GM19463 (cell line): Measurements from ENCODE around the gene PERCC1.
A peak's percentile ranks its signal among the peaks of the same experiment; 100 is the strongest.
"Not testable (repeated sequence)": the region's sequence is repeated elsewhere in the genome, so short reads cannot be mapped to it uniquely, and the experiment has no call there.

ENCODE experiments used
- ATAC-seq: cut with Tn5 transposase; IDR thresholded peaks from one replicate; pipeline ENCODE4 v1.9.1; 2021; ENCODE audit warnings: mild to moderate bottlenecking, moderate library complexity; ENCODE audit not compliant: unreplicated experiment

PERCC1 gene

GRCh38 chr16:1433263-1433560 is 2.3 kb downstream of the PERCC1 start:
- no peak for ATAC-seq

DNA sequence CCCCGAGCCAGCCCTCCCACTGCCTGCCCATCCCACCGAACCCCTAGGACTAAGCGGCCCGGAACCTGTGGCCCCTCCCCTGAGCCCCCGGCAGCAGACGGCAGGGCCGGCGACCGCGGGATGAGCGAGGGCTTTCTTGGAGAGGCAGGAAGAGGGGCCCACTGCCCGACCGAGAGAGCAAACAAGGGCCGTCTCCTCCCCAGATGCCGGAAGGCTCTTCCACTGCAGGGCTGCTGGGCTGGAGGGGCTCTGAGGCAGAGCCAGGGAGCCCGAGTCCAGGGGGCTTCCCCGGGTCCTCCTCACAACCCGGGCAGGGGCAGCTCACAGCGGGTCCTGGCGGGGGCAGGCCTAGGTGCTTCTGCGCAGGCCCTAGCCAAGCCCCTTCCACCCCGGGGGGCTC is 2.9 kb downstream of the PERCC1 start:
- no peak for ATAC-seq

- ATAC-seq, result no peak
Measured at GRCh38 chr16:1434644-1435592, 4.0 kb downstream of the PERCC1 start.

- no peak for ATAC-seq
Measured at GRCh38 chr16:1435921-1436697, 5.2 kb downstream of the PERCC1 start.

DNA sequence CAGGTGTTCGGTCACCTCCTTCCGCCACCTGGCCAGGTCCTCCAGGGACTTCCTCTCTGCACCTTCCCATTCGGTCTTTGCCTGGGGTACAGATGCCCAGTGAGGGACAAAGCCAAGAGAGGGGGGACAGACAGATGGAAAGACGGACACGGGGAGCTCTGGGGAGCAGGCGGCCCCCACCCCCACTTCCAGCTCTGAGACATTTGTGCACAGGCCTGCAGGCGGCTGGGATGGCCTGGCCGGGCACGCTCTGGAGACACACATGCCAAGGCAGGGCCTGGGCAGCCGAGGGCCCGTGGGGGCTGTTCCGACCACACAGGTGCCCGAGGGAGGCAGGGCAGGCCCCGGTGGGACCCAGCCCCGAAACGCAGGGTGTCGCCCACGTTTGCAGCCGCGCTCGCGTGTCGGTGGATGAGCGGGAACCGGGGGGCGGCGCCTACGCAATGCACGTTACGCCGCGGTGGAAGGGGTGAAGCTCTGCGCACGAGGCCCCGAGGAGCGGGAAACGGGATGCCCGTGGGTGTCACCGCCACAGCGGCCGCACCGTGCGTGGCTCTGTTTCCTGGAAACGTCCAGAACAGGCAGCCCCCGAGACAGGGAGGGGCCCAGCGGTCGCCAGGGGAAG is 6.0 kb downstream of the PERCC1 start:
- no peak for ATAC-seq

GRCh38 chr16:1437606-1438005 is 6.7 kb downstream of the PERCC1 start:
- no peak for ATAC-seq

- ATAC-seq, result no peak
Measured at GRCh38 chr16:1438229-1439057, 7.6 kb downstream of the PERCC1 start.

DNA sequence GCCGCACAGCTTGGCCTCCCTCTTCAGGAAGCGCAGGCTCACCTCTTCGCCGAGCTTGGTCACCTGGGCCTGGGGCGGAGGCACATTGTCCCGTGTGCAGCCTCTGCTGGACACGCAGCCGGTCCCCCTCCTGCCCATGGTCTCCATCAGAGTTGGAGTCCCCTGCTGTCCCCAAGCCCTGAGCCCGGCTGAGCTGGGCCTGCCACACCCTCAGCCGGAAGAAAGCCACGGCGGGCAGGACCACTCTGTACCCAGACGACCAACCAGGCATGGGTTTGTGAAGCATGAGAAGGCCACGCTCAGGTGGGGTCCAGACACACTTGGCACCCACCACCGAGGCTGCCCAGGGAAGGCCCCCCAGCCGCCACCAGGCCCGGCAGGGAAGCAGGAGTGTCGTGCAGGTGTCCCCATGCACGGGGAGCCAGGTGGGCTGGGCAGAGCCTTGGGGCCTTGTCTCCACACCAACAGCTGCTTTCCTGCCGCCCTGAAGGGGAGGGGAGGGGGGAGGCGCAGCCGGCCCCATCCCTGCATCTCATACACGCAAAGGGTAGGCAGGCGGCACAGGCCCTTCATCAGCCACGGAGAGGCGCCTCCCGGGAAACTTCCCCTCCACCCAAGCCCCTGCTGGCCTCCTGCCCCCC is 8.3 kb downstream of the PERCC1 start:
- ATAC-seq, result no peak

- not testable (repeated sequence) for ATAC-seq
Measured at GRCh38 chr16:1439699-1440074, 8.8 kb downstream of the PERCC1 start.

DNA sequence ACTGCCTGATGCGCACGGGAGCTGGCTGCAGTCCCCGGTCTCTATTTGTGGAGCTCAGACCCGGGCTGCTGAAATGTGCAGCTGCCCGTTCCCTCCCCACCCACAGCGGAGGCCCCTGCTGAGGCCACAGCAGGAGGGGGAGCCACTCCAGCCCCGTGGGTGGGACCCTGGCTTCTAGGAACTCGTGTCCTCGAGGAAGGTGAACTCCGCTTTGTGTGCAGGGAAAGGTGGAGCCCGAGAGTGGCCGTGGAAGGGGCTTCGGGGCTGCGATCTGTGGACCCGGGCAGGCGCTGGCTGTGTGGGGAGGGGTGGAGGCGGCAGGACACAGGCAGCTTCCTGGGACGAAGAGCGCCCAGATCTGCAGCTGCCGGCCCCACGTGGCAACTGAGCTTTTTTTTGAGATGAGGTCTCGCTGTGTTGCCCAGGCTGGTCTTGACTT is 10.5 kb downstream of the PERCC1 start:
- no peak for ATAC-seq

DNA sequence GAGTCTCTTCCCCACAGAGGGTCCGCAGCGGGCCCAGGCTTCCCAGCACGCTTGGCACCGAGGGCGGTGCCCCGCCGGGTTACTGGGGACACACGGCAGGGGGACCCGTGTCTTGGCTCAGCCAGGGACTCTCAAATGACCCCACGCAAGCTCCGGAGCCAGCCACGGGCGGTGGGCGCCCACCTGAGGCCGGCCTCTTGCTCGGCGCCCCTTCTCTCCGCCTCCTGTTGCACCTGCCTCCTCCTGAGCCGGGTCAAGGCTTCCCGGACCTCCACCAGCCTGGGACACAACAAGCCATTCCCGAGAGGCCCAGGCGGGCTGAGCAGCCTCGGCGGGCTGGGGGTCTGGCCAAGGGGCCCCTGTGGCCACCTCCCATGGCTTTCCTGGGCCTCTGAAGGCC is 11.8 kb downstream of the PERCC1 start:
- no peak for ATAC-seq

GRCh38 chr16:1443403-1443973 is 12.6 kb downstream of the PERCC1 start:
- no peak for ATAC-seq

DNA sequence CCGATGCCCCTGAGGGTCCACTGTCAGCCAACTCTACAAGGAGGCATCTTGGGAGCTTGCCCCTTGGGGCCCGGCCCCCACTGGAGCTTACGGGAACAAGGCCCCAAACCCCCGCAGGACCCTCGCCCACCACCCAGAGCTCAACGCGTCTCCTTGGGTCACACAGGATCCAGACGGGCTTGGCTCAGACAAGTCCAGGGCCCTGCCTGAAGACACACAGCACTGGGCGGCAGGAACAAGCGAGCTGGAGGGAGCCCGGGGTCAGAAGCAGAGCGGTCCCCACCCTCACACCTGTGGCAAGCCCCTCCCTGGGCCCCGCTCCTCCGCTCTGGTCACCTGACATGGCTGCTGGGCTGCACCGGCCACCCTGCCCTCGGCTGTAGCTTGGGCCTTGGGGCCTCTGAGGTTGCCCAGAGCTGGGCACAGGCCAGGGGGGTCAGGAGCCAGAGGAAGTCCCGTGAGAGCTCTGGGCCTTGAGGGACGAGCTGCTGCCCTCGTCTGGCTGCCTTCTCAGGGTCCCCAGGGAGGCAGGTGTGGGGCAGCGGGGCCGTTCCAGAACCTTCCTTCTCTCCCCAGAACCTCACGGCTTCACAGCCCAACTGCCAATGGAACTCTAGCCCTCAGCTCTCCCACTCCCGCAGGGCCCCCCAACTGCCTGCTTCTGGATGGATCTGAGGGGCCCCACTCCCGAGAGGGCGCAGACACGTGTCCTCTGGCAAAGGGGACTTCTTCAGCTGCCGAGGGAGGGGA is 13.3 kb downstream of the PERCC1 start, which contains the start of gene CCDC154:
TSS of gene CCDC154 (minus strand) at position 577 of the 750 bp plus-strand sequence. CDS start at position 343, 234 bp downstream.
- ATAC-seq, result no peak

DNA sequence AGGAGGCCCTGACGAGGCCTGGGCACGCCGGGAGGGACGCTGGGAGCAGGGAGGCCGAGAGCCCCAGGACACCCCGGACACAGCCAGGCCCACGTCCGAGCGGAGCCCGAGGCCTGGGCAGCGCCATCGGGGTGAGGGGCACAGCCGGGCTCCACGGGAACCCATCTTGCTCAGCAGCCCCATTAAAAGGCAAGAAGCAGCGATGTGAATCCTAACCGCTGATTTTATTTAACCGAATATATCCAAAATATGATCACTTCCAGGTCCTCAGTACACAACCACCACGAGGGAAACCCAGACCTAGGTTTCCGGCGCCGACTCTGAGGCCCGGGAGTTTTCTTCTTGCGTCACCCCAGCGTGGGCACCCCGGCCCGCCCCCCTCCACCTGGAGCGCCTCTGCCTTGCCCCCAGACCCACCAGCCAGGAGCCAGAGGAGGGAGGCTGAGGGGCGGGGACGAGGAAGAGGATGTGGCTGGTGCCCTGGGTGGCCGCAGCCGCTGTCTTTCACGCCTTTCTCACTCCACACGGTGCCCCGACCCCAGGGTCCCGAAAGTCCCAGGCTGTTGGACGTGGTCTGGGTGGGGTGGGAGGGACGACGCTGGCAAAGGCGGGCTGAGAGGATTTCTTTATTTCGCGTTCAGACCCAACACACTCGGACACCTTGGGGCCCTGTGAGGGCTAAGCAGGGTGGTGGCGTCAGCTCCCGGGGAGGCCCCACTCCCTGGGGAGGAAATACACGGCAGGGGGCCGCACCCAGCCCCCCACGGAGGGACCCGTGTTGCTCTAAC is 14.0 kb downstream of the PERCC1 start:
- peak; percentile 53 for ATAC-seq

GRCh38 chr16:1445518-1446203 is 14.8 kb downstream of the PERCC1 start:
- ATAC-seq, result no peak

DNA sequence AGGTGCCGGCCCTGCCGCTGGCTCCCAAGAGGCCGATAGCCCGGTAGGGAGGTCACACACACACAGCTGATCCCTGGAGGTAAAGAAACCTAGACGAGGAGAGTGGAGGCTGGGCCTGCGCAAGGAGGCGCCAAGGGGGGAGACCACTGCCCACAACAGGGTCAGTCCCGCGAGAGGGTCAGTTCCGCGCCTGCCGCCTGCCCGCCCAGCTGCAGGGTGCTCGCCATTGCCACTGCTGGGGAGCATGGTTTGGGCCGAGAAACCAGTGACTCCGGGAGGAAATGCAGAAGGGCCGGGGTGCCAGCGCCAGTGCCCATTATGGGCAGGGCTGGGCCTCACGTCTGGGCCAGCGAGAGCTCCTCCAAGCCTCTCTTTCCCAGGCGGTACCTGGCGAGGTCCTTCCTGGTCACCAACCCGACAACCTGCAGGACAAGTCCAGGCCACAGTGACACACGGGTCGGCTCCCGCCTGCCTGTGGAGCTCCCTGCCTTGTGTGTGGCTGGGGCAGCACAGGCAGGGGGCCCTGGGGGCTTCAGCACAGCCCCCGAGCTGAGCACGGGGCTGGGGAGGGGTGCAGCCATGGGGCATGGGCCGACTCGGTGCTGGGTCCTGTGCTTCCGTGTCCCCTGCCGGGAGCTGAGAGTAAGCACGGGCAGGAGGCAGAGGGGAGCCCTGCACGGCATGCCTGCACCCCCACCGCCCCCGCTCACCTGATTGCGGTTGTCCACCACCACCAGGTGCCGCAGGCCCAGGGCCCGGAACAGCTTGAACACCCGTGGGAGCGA is 15.6 kb downstream of the PERCC1 start:
- ATAC-seq, result no peak

DNA sequence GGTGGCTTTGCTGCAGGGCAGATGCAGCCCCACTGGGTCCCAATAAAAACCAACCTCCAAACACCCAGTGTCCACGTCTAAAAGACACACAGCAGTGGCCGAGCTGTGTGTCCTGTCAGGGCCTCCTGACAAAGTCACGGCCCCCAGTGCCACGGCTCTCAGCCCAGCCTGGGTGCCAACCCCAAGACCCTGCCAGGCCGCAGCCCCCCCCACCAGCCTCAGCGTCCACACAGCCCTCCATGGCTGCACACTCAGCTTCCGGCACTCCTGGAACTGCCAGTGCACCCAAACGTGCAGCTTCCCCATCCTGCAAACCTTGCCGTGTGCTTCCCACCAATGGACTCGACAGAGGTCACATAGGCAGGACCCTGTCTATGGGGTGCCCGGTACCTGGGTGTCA is 17.1 kb downstream of the PERCC1 start:
- ATAC-seq, result no peak
